ENCODE results near the gene CLCF1. TPM values are rescaled to one million over a fixed set of nuclear protein-coding genes. Genes with fewer than 3 reads are reported as not detected.

The CLCF1 gene
- total and polyA plus RNA-seq, 7 experiments from 2014 or later, result 0.32 to 7.8 (median 0.70) TPM; not detected in 2

DNA sequence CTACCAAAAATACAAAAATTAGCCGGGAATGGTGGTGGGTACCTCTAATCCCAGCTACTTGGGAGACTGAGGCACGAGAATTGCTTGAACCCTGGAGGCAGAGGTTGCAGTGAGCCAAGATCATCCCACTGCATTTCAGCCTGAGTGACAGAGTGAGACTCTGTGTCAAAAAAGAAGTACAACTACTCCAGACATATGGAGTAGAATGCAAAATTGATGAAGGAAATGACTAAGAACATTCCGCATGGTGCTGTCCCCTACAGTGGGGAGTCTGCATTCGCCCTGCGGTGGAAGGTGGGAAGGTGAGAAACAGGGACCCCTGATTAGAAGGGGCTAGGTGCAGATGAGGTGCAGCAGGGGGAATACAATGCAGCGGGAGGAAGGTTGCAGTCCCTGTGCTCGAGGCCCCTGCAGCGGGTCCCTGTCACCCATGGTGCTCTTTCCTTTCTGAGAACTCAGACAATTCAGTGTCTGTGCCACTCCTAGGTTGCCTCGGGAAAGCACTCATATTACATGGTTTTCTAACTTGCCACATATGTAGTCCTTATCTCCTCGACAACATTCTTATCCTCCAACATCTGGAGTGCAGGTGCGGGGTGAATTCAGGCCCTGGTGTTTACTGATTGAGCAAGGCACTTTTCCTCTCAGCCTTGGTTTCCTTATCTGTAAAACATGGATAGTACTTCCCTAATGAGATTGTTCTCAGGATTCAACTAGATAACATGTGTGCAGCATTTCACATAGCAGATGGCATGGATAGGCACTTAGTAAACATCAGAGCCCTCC lies 25.2 kb downstream of the CLCF1 start:
- peaks cover 20 to 53% of the 10 kb centered on the region in 2 donors for H3K4me1 ChIP-seq (ENCODE audit: control insufficient read depth in 2 of 2, insufficient read depth in 2 of 2, low read length in 2 of 2)
- peak overlapping the region in 8 of 9 donors; percentile 44 to 90 (median 79) for H3K27ac Mint-ChIP-seq
- POLR2A ChIA-PET, result interaction anchor here (0.7 to 17.2 kb wide), 10 partner anchors 10 to 54 kb away, joined by 3 to 272 read pairs (median 4); partner anchors contain the start of gene CLCF1
- CTCF ChIA-PET, result interaction anchor here (0.7 to 16.9 kb wide), 6 partner anchors 23 to 37 kb away, joined by 7 to 495 read pairs (median 37); partner anchors contain the start of gene CLCF1
- H3K9me3 ChIP-seq (ENCODE audit: control insufficient read depth in 2 of 3, low read length in 3 of 3), result no peaks in the 10 kb centered on the region
- H3K4me1 Mint-ChIP-seq, result peaks cover 35 to 75% (median 65%) of the 10 kb centered on the region in 7 donors
- H3K27me3 ChIP-seq (ENCODE audit: control insufficient read depth in 2 of 2, insufficient read depth in 2 of 2, low read length in 2 of 2), result no peaks in the 10 kb centered on the region
- DNase-seq (no peak), ATAC-seq (no peak)
- H3K36me3 Mint-ChIP-seq, result no peaks in the 10 kb centered on the region
- intact Hi-C loops (cut with micrococcal nuclease), result no loop called here
- H3K4me3 ChIP-seq (ENCODE audit: low read length), result no peak overlapping the region
- peak overlapping the region in 1 of 10 donors; percentile 28 for H3K4me3 Mint-ChIP-seq
- peaks cover 0 to under 1% (median 0%) of the 10 kb centered on the region in 3 experiments for H3K36me3 ChIP-seq (ENCODE audit: control insufficient read depth in 2 of 3, insufficient read depth in 3 of 3, low read length in 3 of 3)
- peaks cover 0 to 2% (median 0%) of the 10 kb centered on the region in 11 donors for H3K9me3 Mint-ChIP-seq
- H3K27me3 Mint-ChIP-seq, result no peaks in the 10 kb centered on the region
- H3K27ac ChIP-seq (ENCODE audit: low read depth, low read length), result no peak overlapping the region

- H3K9me3 Mint-ChIP-seq, result peaks cover 0 to 1% (median 0%) of the 10 kb centered on the region in 11 donors
- Histone ChIP-seq H3K27me3 (ENCODE audit: control insufficient read depth in 2 of 2, insufficient read depth in 2 of 2, low read length in 2 of 2) (no peaks in the 10 kb centered on the region), H3K4me3 (ENCODE audit: low read length) (no peak overlapping the region), H3K9me3 (ENCODE audit: control insufficient read depth in 2 of 3, low read length in 3 of 3) (no peaks in the 10 kb centered on the region), H3K27ac (ENCODE audit: low read depth, low read length) (peak overlapping the region; percentile 68), H3K36me3 (ENCODE audit: control insufficient read depth in 2 of 3, insufficient read depth in 3 of 3, low read length in 3 of 3) (no peaks in the 10 kb centered on the region), H3K4me1 (ENCODE audit: control insufficient read depth in 2 of 2, insufficient read depth in 2 of 2, low read length in 2 of 2) (peaks cover 5 to 38% of the 10 kb centered on the region in 2 donors)
- ATAC-seq (peak; percentile 76), DNase-seq (peak in 5 of 9 donors; percentile 34 to 62 (median 52))
- H3K27ac Mint-ChIP-seq, result peak overlapping the region; percentile 61 to 98 (median 92)
- H3K4me1 Mint-ChIP-seq, result peaks cover 27 to 70% (median 60%) of the 10 kb centered on the region in 7 donors
- H3K4me3 Mint-ChIP-seq, result peak overlapping the region; percentile 30 to 74 (median 56)
- ChIA-PET POLR2A (interaction anchor here (0.6 to 5.4 kb wide), 27 partner anchors 9 to 502 kb away, joined by 3 to 41 read pairs (median 4); partner anchors contain the start of genes ANKRD13D, CORO1B, POLD4 and PTPRCAP), CTCF (interaction anchor here (0.6 to 4.7 kb wide), 29 partner anchors 8 to 924 kb away, joined by 3 to 87 read pairs (median 4); partner anchors contain the start of genes CLCF1, GRK2, PPP1CA and RAD9A)
- peaks cover 0 to 3% (median 0%) of the 10 kb centered on the region in 5 donors for H3K36me3 Mint-ChIP-seq
- intact Hi-C loops (cut with micrococcal nuclease), result loop anchor here (1.0 to 2.0 kb wide), 4 partner anchors 7 to 84 kb away; partner anchors contain the start of gene POLD4 (in 1 of the 2)
- H3K27me3 Mint-ChIP-seq, result no peaks in the 10 kb centered on the region
These were observed 27.2 kb downstream of the CLCF1 start for GRCh38 chr11:67345920-67346819.

GRCh38 chr11:67345247-67345919 lies 28.0 kb downstream of the CLCF1 start:
- Histone ChIP-seq H3K36me3 (ENCODE audit: control insufficient read depth in 2 of 3, insufficient read depth in 3 of 3, low read length in 3 of 3) (no peaks in the 10 kb centered on the region), H3K4me1 (ENCODE audit: control insufficient read depth in 2 of 2, insufficient read depth in 2 of 2, low read length in 2 of 2) (peaks cover 0 to 32% of the 10 kb centered on the region in 2 donors), H3K27ac (ENCODE audit: low read depth, low read length) (peak overlapping the region; percentile 68), H3K9me3 (ENCODE audit: control insufficient read depth in 2 of 3, low read length in 3 of 3) (no peaks in the 10 kb centered on the region), H3K27me3 (ENCODE audit: control insufficient read depth in 2 of 2, insufficient read depth in 2 of 2, low read length in 2 of 2) (no peaks in the 10 kb centered on the region), H3K4me3 (ENCODE audit: low read length) (no peak overlapping the region)
- DNase-seq (peak in 4 of 9 donors; percentile 13 to 39 (median 30)), ATAC-seq (peak; percentile 68)
- Mint-ChIP-seq H3K27ac (peak overlapping the region; percentile 61 to 98 (median 92)), H3K27me3 (no peaks in the 10 kb centered on the region), H3K4me3 (peak overlapping the region; percentile 30 to 74 (median 58)), H3K4me1 (peaks cover 25 to 66% (median 58%) of the 10 kb centered on the region in 7 donors), H3K36me3 (peaks cover 0 to 3% (median 0%) of the 10 kb centered on the region in 5 donors), H3K9me3 (peaks cover 0 to 1% (median 0%) of the 10 kb centered on the region in 11 donors)
- intact Hi-C loops (cut with micrococcal nuclease), result loop anchor here in 1 of 2 donors (1.0 to 2.0 kb wide), 3 partner anchors 8 to 83 kb away; partner anchors contain the start of gene POLD4
- ChIA-PET CTCF (interaction anchor here (0.6 to 4.7 kb wide), 30 partner anchors 8 to 145 kb away, joined by 3 to 87 read pairs (median 4); partner anchors contain the start of genes CLCF1, GRK2, POLD4 and PPP1CA), POLR2A (interaction anchor here (0.7 to 5.4 kb wide), 24 partner anchors 8 to 502 kb away, joined by 3 to 41 read pairs (median 4); partner anchors contain the start of genes ANKRD13D, CORO1B, GRK2 and POLD4)

DNA sequence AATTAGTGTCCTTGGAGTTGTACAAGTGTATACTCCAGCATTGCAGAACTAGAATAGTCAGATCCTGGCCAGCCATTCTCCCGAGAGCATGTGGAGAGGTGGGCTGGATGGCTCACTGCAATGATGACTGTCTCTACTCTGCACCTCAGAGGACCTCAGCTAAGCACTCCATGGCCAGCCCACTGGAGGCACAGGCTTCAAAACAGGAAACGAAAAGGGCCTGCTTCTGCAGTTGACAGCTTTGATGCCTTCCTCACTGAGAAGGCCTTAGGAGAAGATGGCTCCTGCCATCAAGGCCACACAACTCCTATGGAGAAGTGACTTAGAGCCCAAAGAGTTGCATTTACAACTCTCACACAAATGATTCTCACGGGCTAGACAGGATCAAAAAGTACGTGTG lies 29.1 kb downstream of the CLCF1 start:
- Mint-ChIP-seq H3K27me3 (no peaks in the 10 kb centered on the region), H3K36me3 (peaks cover 0 to 3% (median 0%) of the 10 kb centered on the region in 5 donors), H3K4me1 (peaks cover 21 to 57% (median 48%) of the 10 kb centered on the region in 7 donors), H3K9me3 (peaks cover 0 to 1% (median 0%) of the 10 kb centered on the region in 11 donors), H3K27ac (peak overlapping the region; percentile 61 to 97 (median 92)), H3K4me3 (peak overlapping the region; percentile 12 to 80 (median 70))
- Histone ChIP-seq H3K36me3 (ENCODE audit: control insufficient read depth in 2 of 3, insufficient read depth in 3 of 3, low read length in 3 of 3) (no peaks in the 10 kb centered on the region), H3K27me3 (ENCODE audit: control insufficient read depth in 2 of 2, insufficient read depth in 2 of 2, low read length in 2 of 2) (no peaks in the 10 kb centered on the region), H3K4me1 (ENCODE audit: control insufficient read depth in 2 of 2, insufficient read depth in 2 of 2, low read length in 2 of 2) (peaks cover 0 to 32% of the 10 kb centered on the region in 2 donors), H3K4me3 (ENCODE audit: low read length) (no peak overlapping the region), H3K27ac (ENCODE audit: low read depth, low read length) (peak overlapping the region; percentile 68), H3K9me3 (ENCODE audit: control insufficient read depth in 2 of 3, low read length in 3 of 3) (no peaks in the 10 kb centered on the region)
- intact Hi-C loops (cut with micrococcal nuclease), result loop anchor here in 1 of 2 donors (2.0 kb wide), 1 partner anchor 27 kb away; no protein-coding TSS in a partner anchor
- ChIA-PET POLR2A (interaction anchor here (1.1 to 5.4 kb wide), 7 partner anchors 11 to 104 kb away, joined by 4 to 41 read pairs (median 5); partner anchors contain the start of genes POLD4 and RAD9A), CTCF (interaction anchor here (0.6 to 4.7 kb wide), 9 partner anchors 9 to 1709 kb away, joined by 3 to 87 read pairs (median 15); partner anchors contain the start of gene POLD4)
- ATAC-seq (peak; percentile 44), DNase-seq (peak in 5 of 9 donors; percentile 25 to 37 (median 27))

GRCh38 chr11:67337257-67337656 lies 36.1 kb downstream of the CLCF1 start:
- Histone ChIP-seq H3K27me3 (ENCODE audit: control insufficient read depth in 2 of 2, insufficient read depth in 2 of 2, low read length in 2 of 2) (no peaks in the 10 kb centered on the region), H3K4me3 (ENCODE audit: low read length) (no peak overlapping the region), H3K36me3 (ENCODE audit: control insufficient read depth in 2 of 3, insufficient read depth in 3 of 3, low read length in 3 of 3) (no peaks in the 10 kb centered on the region), H3K9me3 (ENCODE audit: control insufficient read depth in 2 of 3, low read length in 3 of 3) (no peaks in the 10 kb centered on the region), H3K27ac (ENCODE audit: low read depth, low read length) (no peak overlapping the region), H3K4me1 (ENCODE audit: control insufficient read depth in 2 of 2, insufficient read depth in 2 of 2, low read length in 2 of 2) (no peaks in the 10 kb centered on the region)
- Mint-ChIP-seq H3K27me3 (no peaks in the 10 kb centered on the region), H3K4me1 (peaks cover 0 to 1% (median 0%) of the 10 kb centered on the region in 7 donors), H3K9me3 (peaks cover 0 to 3% (median 0%) of the 10 kb centered on the region in 11 donors), H3K27ac (no peak overlapping the region), H3K36me3 (peaks cover 0 to 9% (median 0%) of the 10 kb centered on the region in 5 donors), H3K4me3 (no peak overlapping the region)
- ChIA-PET POLR2A (interaction anchor here (1.0 to 2.3 kb wide), 2 partner anchors 10 to 12 kb away, joined by 4 to 7 read pairs; no protein-coding TSS in a partner anchor), CTCF (interaction anchor here (1.5 to 1.6 kb wide), 2 partner anchors 8 to 46 kb away, joined by 4 to 11 read pairs; no protein-coding TSS in a partner anchor)
- ATAC-seq (no peak), DNase-seq (no peak)
- intact Hi-C loops (cut with micrococcal nuclease), result no loop called here

Measured in naive thymus-derived CD4-positive, alpha-beta T cell (primary cell).